Body of pancreas (tissue), 4 donors: ENCODE results near the gene RIN3. TPM values are rescaled to one million over a fixed set of nuclear protein-coding genes. Genes with fewer than 3 reads are reported as not detected.

ENCODE experiments used
- ATAC-seq: fragments of 150-250 bp; one replicate; pipeline ENCODE4 v1.9.1; 2016
- DNase-seq, 4 donors: peaks; one replicate each; pipeline ENCODE4 v3.0.0-alpha.2; 2019
- H3K27ac ChIP-seq, 4 donors: fragments of 200-600 bp; sonication (generic); 1 replicate in 3 of 4; 2 replicates in 1 of 4; pipeline versions ENCODE4 v1.5.1 to v1.6.1; 2016 to 2019; ENCODE audit warnings: mild to moderate bottlenecking in 1 of 4, mixed read lengths in 1 of 4, moderate library complexity in 1 of 4
- H3K27me3 ChIP-seq, 2 donors: fragments of 200-600 bp; sonication (generic); one replicate each; pipeline ENCODE4 v1.6.0; 2016; ENCODE audit warnings: mild to moderate bottlenecking in 1 of 2
- H3K36me3 ChIP-seq, 2 donors: fragments of 200-600 bp; sonication (generic); replicated peaks in 1 of 2; 2 replicates each; pipeline ENCODE4 v1.5.1; 2016; ENCODE audit warnings: low read depth in 2 of 2; ENCODE audit not compliant: insufficient read depth in 1 of 2
- H3K4me1 ChIP-seq: fragments of 200-600 bp; sonication (generic); one replicate; pipeline ENCODE4 v1.6.0; 2016
- H3K4me3 ChIP-seq, 2 donors: fragments of 200-600 bp; sonication (generic); 1 replicate in 1 of 2; 2 replicates in 1 of 2; pipeline ENCODE4 v1.5.1; 2016 to 2019
- H3K9me3 ChIP-seq, 3 donors: fragments of 200-600 bp; sonication (generic); 1 replicate in 2 of 3; 2 replicates in 1 of 3; pipeline ENCODE4 v1.5.1; 2016
- CTCF ChIP-seq, 7 experiments: fragments of 450-650 bp in 4 of 7; fragments of 200-600 bp in 3 of 7; sonication (generic) in 3 of 7; IDR thresholded peaks; one replicate each; pipeline ENCODE4 v1.5.1; 2016 to 2019; ENCODE audit warnings: antibody characterized with exemption in 7 of 7
- POLR2A ChIP-seq, 3 donors: fragments of 450-650 bp; IDR thresholded peaks; one replicate each; pipeline ENCODE4 v1.6.1; 2016; ENCODE audit warnings: antibody characterized with exemption in 3 of 3, mild to moderate bottlenecking in 2 of 3
- WGBS, 2 donors: methylation state at CpG; one replicate each; pipeline ENCODE4 v1.1.5; 2017; 5-methylcytosine and 5-hydroxymethylcytosine counted together
- intact Hi-C: fragments of 100-400 bp; cut with DNase I; formaldehyde crosslinking; loops from one replicate; pipeline ENCODE4 v1.15.1; 2023
- total RNA-seq, 2 donors: library from RNA; depleted of rRNA; stranded (reverse); fragments of >200 nt; gene quantifications; one replicate each; pipeline ENCODE4 v1.1.0, GENCODE V29; 2016

Gene RIN3
- total RNA-seq, 2 donors from 2014 or later, result 2.6 to 3.3 TPM

- Histone ChIP-seq H3K27ac (no peak overlapping the region), H3K36me3 (no peaks in the 10 kb centered on the region), H3K4me3 (no peak overlapping the region), H3K9me3 (no peaks in the 10 kb centered on the region), H3K27me3 (no peaks in the 10 kb centered on the region), H3K4me1 (no peaks in the 10 kb centered on the region)
- no peak for DNase-seq
- intact Hi-C loops, result no loop called here
- TF ChIP-seq CTCF (IDR thresholded peaks at IDR 0.05) (no peak), POLR2A (IDR thresholded peaks at IDR 0.05) (no peak)
- no peak for ATAC-seq
- 74 to 76% methylated on average over 13 of the region's 13 CpGs for WGBS, 2 donors
Measured at GRCh38 chr14:92577321-92577742, 63.8 kb downstream of the RIN3 start.

- Histone ChIP-seq H3K27ac (no peak overlapping the region), H3K27me3 (no peaks in the 10 kb centered on the region), H3K9me3 (no peaks in the 10 kb centered on the region), H3K4me3 (no peak overlapping the region), H3K36me3 (no peaks in the 10 kb centered on the region), H3K4me1 (no peaks in the 10 kb centered on the region)
- DNase-seq (no peak), ATAC-seq (no peak)
- intact Hi-C loops, result no loop called here
- TF ChIP-seq CTCF (IDR thresholded peaks at IDR 0.05) (no peak), POLR2A (IDR thresholded peaks at IDR 0.05) (no peak)
- 80 to 84% methylated on average over 3 of the region's 3 CpGs for WGBS, 2 donors
Measured at GRCh38 chr14:92578511-92578910, 64.9 kb downstream of the RIN3 start.

DNA sequence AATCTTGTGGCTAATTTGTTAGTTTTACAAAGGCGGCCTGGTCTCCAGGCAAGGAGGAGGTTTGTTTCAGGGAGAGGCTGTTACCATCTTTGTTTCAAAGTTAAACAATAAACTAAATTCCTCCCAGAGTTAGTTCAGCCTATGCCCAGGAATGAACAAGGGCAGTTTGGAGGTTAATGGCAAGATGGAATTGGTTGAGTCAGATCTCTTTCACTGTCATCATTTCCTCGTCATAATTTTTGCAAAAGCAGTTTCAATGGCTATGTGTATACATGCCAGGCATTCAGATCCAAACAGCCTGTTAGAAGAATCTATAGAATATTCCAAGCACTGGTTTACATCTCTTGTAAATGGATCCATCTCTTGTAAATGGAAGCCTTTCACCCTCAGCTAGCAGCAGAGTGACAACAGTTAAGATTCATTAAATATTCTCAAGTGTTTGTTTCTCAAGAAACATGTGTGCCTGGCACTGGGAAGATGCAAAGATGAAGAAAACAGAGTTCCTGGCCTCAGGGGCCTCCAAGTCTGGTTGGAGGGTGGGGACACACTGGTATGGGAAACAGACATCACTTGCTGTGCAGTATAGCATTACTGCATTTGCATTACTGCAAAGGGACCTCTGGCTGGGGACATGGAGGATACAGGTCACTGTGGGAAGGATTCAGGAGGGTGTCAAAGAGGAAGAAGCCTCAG lies 65.8 kb downstream of the RIN3 start:
- Histone ChIP-seq H3K4me3 (no peak overlapping the region), H3K36me3 (no peaks in the 10 kb centered on the region), H3K9me3 (no peaks in the 10 kb centered on the region), H3K27me3 (no peaks in the 10 kb centered on the region), H3K27ac (no peak overlapping the region), H3K4me1 (no peaks in the 10 kb centered on the region)
- DNase-seq, result no peak
- whole genome bisulfite sequencing, 2 donors, result 68 to 79% methylated on average over 2 of the region's 2 CpGs
- no peak for TF ChIP-seq CTCF (IDR thresholded peaks at IDR 0.05)
- TF ChIP-seq POLR2A (IDR thresholded peaks at IDR 0.05), result no peak
- intact Hi-C loops, result no loop called here
- ATAC-seq, result no peak

DNA sequence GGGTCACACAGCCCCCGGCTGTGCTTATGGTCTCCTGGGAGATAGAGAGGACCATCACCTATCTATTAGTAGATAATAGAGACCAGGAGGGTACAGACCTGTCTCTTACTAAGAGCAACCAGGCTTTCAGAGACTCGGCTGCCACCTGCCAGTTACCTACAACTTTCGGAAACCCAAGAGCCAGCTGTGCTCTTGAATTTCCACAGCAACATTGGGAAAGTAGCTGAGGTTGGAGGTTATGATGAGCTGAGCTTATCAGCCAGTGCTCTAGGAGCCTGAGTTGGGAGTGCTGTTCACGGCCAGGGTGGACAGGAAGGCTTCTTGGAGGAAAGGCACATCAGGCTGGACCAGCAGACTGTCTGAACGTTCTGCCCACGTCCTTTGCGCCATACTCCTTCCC lies 67.6 kb downstream of the RIN3 start:
- H3K4me3 ChIP-seq, result no peak overlapping the region
- TF ChIP-seq CTCF (IDR thresholded peaks at IDR 0.05) (no peak), POLR2A (IDR thresholded peaks at IDR 0.05) (no peak)
- H3K27ac ChIP-seq, result no peak overlapping the region
- WGBS, 2 donors, result 74% methylated on average over 6 to 7 of the region's 7 CpGs
- no peak for DNase-seq
- no peaks in the 10 kb centered on the region for H3K27me3 ChIP-seq
- no peaks in the 10 kb centered on the region for H3K9me3 ChIP-seq
- ATAC-seq, result no peak
- no peaks in the 10 kb centered on the region for H3K36me3 ChIP-seq
- intact Hi-C loops, result no loop called here
- H3K4me1 ChIP-seq, result no peaks in the 10 kb centered on the region

DNA sequence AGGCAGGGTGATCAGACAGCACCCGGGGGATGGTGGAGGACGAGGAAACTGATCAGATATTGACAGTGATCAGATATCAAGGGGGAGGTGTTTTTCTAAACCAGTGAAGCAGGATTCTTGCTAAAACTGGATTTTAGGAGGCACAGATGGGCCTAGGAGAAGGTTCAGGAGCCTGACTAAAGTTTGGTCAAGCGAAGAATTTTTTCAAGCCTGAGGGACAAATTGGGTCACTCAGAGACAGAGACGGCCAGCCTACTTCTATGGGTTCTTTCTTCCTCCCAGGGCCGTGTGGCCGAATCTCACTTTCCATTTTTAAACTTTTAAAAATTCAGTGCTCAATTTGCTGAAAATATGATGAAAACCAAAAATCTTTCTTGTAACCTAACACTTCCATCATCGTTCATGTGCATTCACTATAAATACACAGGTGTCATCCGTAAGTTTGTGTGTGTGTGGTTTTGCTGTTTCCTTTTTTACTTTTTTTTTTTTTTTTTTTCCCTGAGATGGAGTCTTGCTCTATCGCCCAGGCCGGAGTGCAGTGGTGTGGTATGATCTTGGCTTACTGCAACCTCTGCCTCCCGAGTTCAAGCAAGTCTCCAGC lies 68.5 kb downstream of the RIN3 start:
- 66 to 73% methylated on average over 11 of the region's 11 CpGs for WGBS, 2 donors
- no peaks in the 10 kb centered on the region for H3K9me3 ChIP-seq
- intact Hi-C loops, result no loop called here
- TF ChIP-seq CTCF (IDR thresholded peaks at IDR 0.05), result no peak
- no peak for TF ChIP-seq POLR2A (IDR thresholded peaks at IDR 0.05)
- H3K36me3 ChIP-seq, result no peaks in the 10 kb centered on the region
- H3K4me1 ChIP-seq, result no peaks in the 10 kb centered on the region
- H3K27ac ChIP-seq, result no peak overlapping the region
- DNase-seq, result no peak
- no peaks in the 10 kb centered on the region for H3K27me3 ChIP-seq
- H3K4me3 ChIP-seq, result no peak overlapping the region
- ATAC-seq, result no peak
